Mucosa of stomach (tissue), 1 donor: ENCODE measurements around the gene EDEM3.
"Not testable (repeated sequence)": the region's sequence is repeated elsewhere in the genome, so short reads cannot be mapped to it uniquely, and the experiment has no call there.

ENCODE experiments used
- H3K27me3 ChIP-seq: one replicate; pipeline ENCODE4 v1.7.0; 2013; ENCODE audit warnings: mild to moderate bottlenecking, low read length; ENCODE audit not compliant: control insufficient read depth, insufficient read depth
- H3K36me3 ChIP-seq: one replicate; pipeline ENCODE4 v1.7.0; 2013; ENCODE audit warnings: low read length; ENCODE audit not compliant: control insufficient read depth, insufficient read depth
- H3K4me1 ChIP-seq: one replicate; pipeline ENCODE4 v1.7.0; 2013; ENCODE audit warnings: mild to moderate bottlenecking, low read length; ENCODE audit not compliant: control insufficient read depth, insufficient read depth
- H3K4me3 ChIP-seq: one replicate; pipeline ENCODE4 v1.7.0; 2013; ENCODE audit warnings: low read length
- H3K9ac ChIP-seq: one replicate; pipeline ENCODE4 v1.7.0; 2013; ENCODE audit warnings: mild to moderate bottlenecking, low read length, moderate library complexity
- H3K9me3 ChIP-seq: one replicate; pipeline ENCODE4 v1.7.0; 2013; ENCODE audit warnings: mild to moderate bottlenecking, low read length, moderate library complexity; ENCODE audit not compliant: control insufficient read depth
- donor health status: Pancreatic carcinoma.

EDEM3 gene

DNA sequence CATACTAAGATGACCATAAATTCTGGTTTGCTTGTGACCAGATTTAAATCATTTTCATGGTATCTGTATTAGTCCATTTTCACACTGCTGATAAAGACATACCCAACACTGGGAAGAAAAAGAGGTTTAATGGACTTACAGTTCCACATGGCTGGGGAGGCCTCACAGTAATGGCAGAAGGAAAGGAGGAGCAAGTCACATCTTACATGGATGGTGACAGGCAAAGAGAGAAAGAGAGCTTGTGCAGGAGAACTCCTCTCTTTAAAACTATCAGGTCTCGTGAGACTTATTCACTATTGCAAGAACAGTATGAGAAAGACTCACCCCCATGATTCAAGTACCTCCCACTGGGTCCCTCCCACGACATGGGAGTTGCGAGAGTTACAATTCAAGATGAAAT lies 8.9 kb upstream of the EDEM3 start:
- not testable (repeated sequence) for H3K36me3 ChIP-seq, H3K4me3 ChIP-seq, H3K9ac ChIP-seq, H3K9me3 ChIP-seq, H3K27me3 ChIP-seq
- H3K4me1 ChIP-seq: peaks cover 30% of the 10 kb centered on the region

DNA sequence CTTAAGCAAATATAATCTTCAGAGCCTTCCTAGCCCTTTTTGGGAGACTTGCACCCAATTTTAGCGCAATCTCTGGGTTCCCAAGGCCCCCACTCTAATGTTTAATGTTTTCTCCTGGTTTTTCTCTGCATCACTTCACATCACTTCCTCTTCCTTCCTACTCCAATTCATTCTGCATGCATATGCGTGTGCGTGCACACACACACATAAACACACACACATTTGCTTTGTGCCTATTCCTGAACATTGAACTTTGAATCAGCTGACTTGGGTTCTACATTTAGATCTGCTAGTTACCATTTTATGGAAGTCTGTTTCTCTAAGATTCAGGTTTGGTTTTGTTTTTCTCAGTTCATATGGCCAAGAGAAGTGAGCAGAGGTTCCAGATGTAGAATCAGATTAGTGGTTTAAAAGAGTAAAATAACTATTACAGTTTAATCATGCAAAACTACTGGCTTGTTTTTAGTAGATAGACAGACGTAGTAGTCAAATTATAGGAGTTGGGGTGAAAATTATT lies 7.4 kb upstream of the EDEM3 start:
- Histone ChIP-seq H3K27me3 (no peaks in the 10 kb centered on the region), H3K4me1 (peaks cover 35% of the 10 kb centered on the region), H3K9ac (no peak overlapping the region), H3K9me3 (no peaks in the 10 kb centered on the region), H3K4me3 (no peak overlapping the region), H3K36me3 (no peaks in the 10 kb centered on the region)

DNA sequence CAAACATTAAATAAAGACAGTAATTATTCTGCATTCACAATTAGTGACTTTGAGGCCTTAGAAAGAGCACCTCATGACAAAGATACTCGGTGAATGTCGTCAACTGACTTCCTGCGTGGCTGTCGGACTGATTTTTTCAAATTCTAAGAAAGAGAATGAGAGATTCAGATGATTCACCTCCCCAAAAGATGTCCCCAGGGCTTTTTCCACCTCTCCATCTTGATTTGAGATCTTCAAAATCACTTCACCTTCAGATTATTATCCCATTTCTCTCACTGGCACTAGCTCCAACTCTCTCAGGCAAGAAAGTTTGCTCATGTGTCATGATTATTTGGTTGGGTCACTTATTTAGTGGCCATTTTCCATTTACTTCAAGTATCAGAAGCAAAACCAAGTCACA lies 5.0 kb upstream of the EDEM3 start:
- Histone ChIP-seq H3K9me3 (no peaks in the 10 kb centered on the region), H3K9ac (no peak overlapping the region), H3K4me3 (no peak overlapping the region), H3K27me3 (no peaks in the 10 kb centered on the region), H3K4me1 (peaks cover 46% of the 10 kb centered on the region), H3K36me3 (no peaks in the 10 kb centered on the region)

- Histone ChIP-seq H3K9me3 (no peaks in the 10 kb centered on the region), H3K4me3 (no peak overlapping the region), H3K4me1 (peaks cover 46% of the 10 kb centered on the region), H3K36me3 (no peaks in the 10 kb centered on the region), H3K9ac (no peak overlapping the region), H3K27me3 (no peaks in the 10 kb centered on the region)
Observed at GRCh38 chr1:184759112-184759511, 4.5 kb upstream of the EDEM3 start.

- Histone ChIP-seq H3K4me3 (no peak overlapping the region), H3K9ac (no peak overlapping the region), H3K4me1 (peaks cover 46% of the 10 kb centered on the region)
Observed at GRCh38 chr1:184757891-184758290, 3.2 kb upstream of the EDEM3 start.

DNA sequence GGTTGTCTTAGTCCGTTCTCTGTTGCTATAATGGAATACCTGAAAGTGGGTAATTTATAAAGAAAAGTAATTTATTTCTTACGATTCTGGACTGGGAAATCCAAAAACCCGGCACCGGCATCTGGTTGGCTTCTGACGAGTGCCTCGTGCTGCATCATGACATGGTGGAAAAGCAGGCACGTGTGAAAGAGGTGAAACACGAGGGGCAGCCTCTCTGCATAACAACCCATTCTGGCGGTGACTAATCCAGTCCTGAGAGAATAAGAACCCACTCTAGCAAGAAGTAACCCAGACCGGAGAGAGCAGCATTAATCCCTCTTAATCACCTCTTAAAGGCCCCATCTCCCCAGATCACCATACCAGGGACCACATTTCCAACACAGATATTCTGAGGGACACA lies 2.7 kb upstream of the EDEM3 start:
- no peaks in the 10 kb centered on the region for H3K9me3 ChIP-seq
- no peaks in the 10 kb centered on the region for H3K27me3 ChIP-seq
- no peaks in the 10 kb centered on the region for H3K36me3 ChIP-seq
- no peak overlapping the region for H3K9ac ChIP-seq
- peaks cover 44% of the 10 kb centered on the region for H3K4me1 ChIP-seq
- H3K4me3 ChIP-seq: no peak overlapping the region

More at GRCh38 chr1:184757891-184758290, 3.2 kb upstream of the EDEM3 start:
- Histone ChIP-seq H3K27me3 (no peaks in the 10 kb centered on the region), H3K36me3 (no peaks in the 10 kb centered on the region), H3K9me3 (no peaks in the 10 kb centered on the region)

DNA sequence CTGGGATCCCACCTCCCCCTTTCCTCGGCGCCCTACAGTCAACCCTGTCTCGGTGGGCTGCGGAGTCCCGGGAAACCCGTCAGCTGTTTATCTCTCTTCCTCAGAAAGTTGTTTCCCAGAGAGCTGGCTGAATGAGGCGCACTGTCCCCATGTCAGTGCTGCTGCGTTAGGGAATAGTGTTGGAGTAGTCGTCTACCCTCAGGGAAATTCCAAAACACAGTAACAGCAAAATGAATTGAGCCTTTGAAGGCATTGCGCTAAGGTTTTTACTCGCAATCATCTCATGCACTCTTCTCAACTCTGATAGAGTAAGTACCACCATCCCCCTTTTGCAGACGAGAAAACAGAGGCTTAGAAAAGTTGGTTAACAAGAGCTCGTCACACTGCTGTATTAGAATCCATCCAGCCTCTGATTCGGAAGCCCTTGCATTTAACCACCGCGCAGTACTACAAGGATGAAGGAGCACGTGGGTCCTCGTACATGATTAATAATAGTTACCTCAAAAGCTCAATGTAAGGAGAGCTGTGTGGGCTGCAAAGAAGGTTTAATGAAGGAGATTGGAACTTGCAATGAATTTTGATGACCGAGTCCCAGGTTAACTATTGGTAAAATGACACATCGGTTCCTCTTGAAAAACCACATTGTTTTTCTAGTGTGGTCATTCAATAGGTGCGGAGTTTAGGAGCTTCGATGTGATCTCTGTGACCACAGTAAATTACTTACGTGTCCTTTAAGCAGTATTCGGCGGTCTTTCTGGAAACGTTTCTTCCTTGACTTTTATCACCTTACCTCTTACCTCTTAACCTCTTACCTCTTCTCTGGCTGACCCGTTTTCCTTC lies 788 bp upstream of the EDEM3 start:
- H3K36me3 ChIP-seq: no peaks in the 10 kb centered on the region
- peaks cover 34% of the 10 kb centered on the region for H3K4me1 ChIP-seq
- peak overlapping the region; percentile 94 for H3K9ac ChIP-seq
- peak overlapping the region; percentile 88 for H3K4me3 ChIP-seq
- H3K9me3 ChIP-seq: no peaks in the 10 kb centered on the region
- H3K27me3 ChIP-seq: no peaks in the 10 kb centered on the region

DNA sequence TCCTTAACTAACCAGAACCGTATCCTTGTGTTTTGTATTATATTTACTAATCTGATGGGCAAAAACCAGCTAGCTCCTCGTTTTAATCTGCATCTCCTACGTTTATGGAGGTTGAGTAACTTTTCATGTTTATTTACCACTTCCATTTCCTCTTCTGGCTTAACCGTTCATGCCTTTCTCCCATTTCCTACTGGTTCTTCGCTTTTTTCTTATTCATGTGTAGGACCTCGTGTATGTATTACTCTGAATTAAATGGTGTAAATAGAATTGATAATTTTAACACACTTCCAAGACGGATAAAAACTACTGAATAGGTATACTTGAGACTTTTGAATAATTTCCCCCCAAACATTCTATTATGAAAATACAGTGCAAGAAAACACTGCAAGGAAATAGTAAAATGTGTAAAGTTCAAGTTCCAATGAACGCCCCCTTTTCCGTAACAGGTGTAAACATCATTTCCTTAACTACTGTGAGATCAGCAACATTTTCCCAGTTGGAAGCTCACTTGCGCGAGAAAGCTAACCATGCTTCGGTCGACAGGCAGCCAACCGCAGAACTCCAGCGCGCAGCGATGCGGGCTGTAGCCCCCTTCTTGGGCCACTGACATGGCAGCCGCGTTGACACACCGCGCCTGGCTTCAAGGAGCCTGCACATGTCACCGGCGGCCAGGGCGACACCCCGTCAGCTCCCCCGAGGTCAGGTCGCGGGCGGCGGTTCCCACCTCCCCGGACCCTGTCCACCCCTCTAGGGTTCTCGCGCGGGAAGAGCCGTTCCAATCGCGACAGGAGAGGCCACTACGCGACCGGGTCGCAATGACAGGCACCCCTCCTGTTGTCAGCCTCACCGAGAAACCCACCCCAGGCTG lies 816 bp downstream of the EDEM3 start:
- peak overlapping the region; percentile 94 for H3K4me3 ChIP-seq
- H3K4me1 ChIP-seq: peaks cover 21% of the 10 kb centered on the region
- peak overlapping the region; percentile 94 for H3K9ac ChIP-seq
- no peaks in the 10 kb centered on the region for H3K36me3 ChIP-seq
- no peaks in the 10 kb centered on the region for H3K27me3 ChIP-seq
- no peaks in the 10 kb centered on the region for H3K9me3 ChIP-seq

DNA sequence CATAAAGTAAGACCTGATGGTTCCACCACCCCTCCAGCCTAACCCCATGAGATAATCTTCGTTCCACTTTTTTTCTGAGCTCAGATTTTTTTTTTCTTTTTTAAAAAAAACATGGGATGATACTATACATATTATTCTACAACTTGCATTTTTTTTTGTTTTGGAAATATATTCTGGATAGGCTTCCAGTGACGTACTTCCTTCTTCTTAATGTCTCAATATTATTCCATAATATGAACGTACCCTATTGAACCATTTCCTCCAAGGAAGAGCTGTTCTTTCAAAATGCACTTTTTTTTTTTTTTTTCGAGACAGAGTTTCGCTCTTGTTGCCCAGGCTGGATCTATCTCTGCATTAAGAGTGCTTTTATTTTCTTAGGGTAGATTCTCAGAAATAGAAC lies 1.5 kb downstream of the EDEM3 start:
- Histone ChIP-seq H3K4me3 (peak overlapping the region; percentile 94), H3K9ac (peak overlapping the region; percentile 94), H3K4me1 (peaks cover 19% of the 10 kb centered on the region), H3K36me3 (no peaks in the 10 kb centered on the region), H3K27me3 (no peaks in the 10 kb centered on the region), H3K9me3 (no peaks in the 10 kb centered on the region)

DNA sequence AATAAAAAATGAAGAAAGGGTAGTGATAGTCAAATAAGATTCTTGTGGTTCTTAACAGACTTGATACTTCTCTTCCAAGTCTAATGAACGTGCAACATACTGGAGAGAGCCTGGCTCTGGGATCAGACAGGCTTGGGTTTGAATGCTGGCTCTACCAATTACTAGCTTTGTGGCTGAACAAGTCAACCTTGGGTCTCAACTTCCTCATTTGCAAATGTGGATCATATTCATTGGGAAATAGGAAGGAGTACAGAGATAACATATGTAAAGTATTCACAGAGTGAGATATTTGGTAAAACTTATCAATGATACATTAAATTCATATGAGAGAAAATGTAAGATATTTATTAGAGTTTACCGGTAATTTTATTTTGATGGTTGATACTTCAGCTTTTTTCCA lies 2.0 kb downstream of the EDEM3 start:
- Histone ChIP-seq H3K27me3 (no peaks in the 10 kb centered on the region), H3K9me3 (no peaks in the 10 kb centered on the region), H3K4me1 (peaks cover 19% of the 10 kb centered on the region), H3K9ac (peak overlapping the region; percentile 94), H3K4me3 (no peak overlapping the region), H3K36me3 (no peaks in the 10 kb centered on the region)

- Histone ChIP-seq H3K36me3 (no peaks in the 10 kb centered on the region), H3K27me3 (no peaks in the 10 kb centered on the region), H3K9ac (no peak overlapping the region), H3K4me1 (peaks cover 33% of the 10 kb centered on the region), H3K9me3 (no peaks in the 10 kb centered on the region), H3K4me3 (no peak overlapping the region)
Observed at GRCh38 chr1:184748740-184749139, 5.9 kb downstream of the EDEM3 start.
